Thymus (tissue), 11 donors: ENCODE measurements around the gene AIRE. TPM values are rescaled to one million over a fixed set of nuclear protein-coding genes. Genes with fewer than 3 reads are reported as not detected.

Source experiments
- DNase-seq, 9 donors: peaks; one replicate each; pipeline ENCODE4 v3.0.0-alpha.2; 2013; ENCODE audit warnings: low spot score in 9 of 9, low read depth in 6 of 9, missing footprints in 1 of 9
- H3K27ac ChIP-seq, 2 donors: one replicate each; pipeline ENCODE4 v1.5.1; 2013; ENCODE audit warnings: control low read depth in 1 of 2, low read depth in 1 of 2, low read length in 1 of 2, mild to moderate bottlenecking in 1 of 2, moderate library complexity in 1 of 2
- H3K27me3 ChIP-seq, 2 donors: one replicate each; pipeline ENCODE4 v1.5.1; 2013; ENCODE audit warnings: low read length in 1 of 2; ENCODE audit not compliant: control insufficient read depth in 2 of 2, insufficient read depth in 1 of 2
- H3K36me3 ChIP-seq, 2 donors: one replicate each; pipeline ENCODE4 v1.5.1; 2013; ENCODE audit warnings: low read length in 1 of 2, mild to moderate bottlenecking in 1 of 2, moderate library complexity in 1 of 2; ENCODE audit not compliant: control insufficient read depth in 2 of 2, insufficient read depth in 2 of 2
- H3K4me1 ChIP-seq, 2 donors: one replicate each; pipeline ENCODE4 v1.5.1; 2013; ENCODE audit warnings: low read length in 2 of 2; ENCODE audit not compliant: control insufficient read depth in 2 of 2, insufficient read depth in 2 of 2
- H3K4me3 ChIP-seq, 2 donors: one replicate each; pipeline ENCODE4 v1.5.1; 2013; ENCODE audit warnings: low read length in 2 of 2, control low read depth in 1 of 2, mild to moderate bottlenecking in 1 of 2
- H3K9me3 ChIP-seq, 2 donors: one replicate each; pipeline ENCODE4 v1.5.1; 2013; ENCODE audit warnings: low read length in 1 of 2, mild to moderate bottlenecking in 1 of 2; ENCODE audit not compliant: control insufficient read depth in 2 of 2, insufficient read depth in 1 of 2
- WGBS: extraction: QIAGEN DNeasy Blood & Tissue Kit; methylation state at CpG from one replicate; pipeline ENCODE4 v1.1.7; 2013; 5-methylcytosine and 5-hydroxymethylcytosine counted together
- polyA plus RNA-seq: library from polyadenylated mRNA; stranded (reverse); fragments of 200-250 nt; gene quantifications from one replicate; pipeline ENCODE4 v1.2.3, GENCODE V29; 2013
- total RNA-seq: library from RNA; stranded (reverse); fragments of 120-200 nt; gene quantifications from one replicate; pipeline ENCODE4 v1.2.4, GENCODE V29; 2013
- donor health status: healthy.

The AIRE gene
- total and polyA plus RNA-seq, 2 donors, result 11.9 to 52.2 TPM

DNA sequence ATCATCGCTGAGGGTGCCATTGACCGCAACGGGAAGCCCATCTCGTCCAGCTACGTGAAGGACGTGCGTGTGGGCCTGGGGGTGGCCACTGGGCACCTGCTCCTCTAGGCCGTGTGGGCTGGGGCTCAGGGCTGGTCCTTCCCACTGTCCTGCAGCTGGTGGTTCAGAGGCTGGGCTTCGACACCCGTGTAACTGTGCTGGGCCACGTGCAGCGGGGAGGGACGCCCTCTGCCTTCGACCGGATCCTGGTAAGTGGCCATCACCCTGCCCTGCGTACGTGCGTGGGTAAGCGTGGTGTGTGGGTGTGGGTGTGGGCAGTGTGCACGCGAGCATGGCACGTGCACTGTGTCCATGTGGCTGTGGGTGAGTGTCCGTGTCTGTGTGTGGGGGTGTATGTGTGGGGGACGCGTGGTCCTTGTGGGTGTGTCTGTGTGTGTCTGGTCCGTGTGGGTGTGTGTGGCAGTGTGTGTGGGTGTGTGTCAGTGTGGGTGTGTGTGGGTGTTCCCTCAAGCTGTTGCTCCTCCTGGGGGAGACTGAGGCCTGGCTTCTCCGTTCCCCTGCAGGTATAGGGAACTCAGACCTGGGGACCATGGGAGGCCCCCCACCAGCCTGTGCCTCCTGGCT lies 30.7 kb downstream of the AIRE start:
- Histone ChIP-seq H3K36me3 (peaks cover 20 to 86% of the 10 kb centered on the region in 2 donors), H3K27me3 (no peaks in the 10 kb centered on the region), H3K9me3 (no peaks in the 10 kb centered on the region), H3K4me1 (no peaks in the 10 kb centered on the region), H3K27ac (no peak overlapping the region), H3K4me3 (no peak overlapping the region)
- WGBS, result 98% methylated on average over 27 of the region's 27 CpGs
- no peak for DNase-seq

DNA sequence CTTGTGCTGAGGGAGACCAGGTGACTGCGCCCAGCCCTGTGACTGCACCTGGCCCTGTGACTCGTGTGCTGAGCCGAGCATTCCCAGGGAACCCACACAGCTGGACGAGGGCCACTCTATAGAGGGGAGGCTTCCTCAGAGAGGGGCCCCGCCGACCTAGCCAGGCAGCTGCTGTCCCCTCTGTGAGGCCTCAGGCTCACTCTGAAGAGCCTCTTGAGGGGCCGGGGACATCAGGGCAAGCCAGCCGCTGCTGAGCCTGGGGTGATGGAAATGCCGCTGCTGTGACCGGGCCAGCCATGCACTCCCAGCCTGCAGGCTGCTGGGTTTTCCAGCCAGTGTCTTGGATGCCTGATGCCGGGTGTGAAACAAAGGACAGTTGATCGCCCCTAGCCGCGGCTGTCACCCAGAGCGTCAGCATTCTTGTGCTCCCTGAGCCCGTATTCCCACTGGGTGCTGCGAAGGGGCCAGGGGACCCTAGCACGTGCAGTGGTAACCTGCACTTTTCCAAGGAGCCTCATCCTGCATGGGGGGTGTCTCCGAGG lies 31.6 kb downstream of the AIRE start:
- WGBS, result 98% methylated on average over 19 of the region's 19 CpGs
- Histone ChIP-seq H3K27me3 (no peaks in the 10 kb centered on the region), H3K4me3 (no peak overlapping the region), H3K27ac (no peak overlapping the region), H3K9me3 (no peaks in the 10 kb centered on the region), H3K4me1 (no peaks in the 10 kb centered on the region), H3K36me3 (peaks cover 19 to 89% of the 10 kb centered on the region in 2 donors)
- DNase-seq, result no peak

DNA sequence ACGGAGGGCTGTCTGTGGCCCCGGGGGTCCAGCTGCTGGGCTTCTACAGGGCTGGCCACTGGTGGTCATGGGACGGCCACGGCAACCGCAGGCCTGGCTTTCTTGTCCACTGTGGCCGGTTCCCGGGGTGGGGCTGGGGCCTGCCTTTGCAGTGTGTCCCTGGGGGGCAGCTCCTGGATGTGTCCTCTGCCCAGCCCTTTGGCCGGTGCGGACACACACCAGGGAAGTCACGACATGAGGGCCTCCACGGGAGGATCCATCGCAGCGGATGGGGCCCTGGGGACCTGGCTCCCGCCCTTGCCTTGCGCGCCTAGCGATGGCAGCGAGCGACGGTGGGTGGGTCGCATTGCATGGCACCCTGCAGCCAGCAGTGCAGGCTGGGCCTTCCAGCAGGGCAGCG lies 32.2 kb downstream of the AIRE start:
- WGBS, result 97% methylated on average over 22 of the region's 22 CpGs
- DNase-seq, result no peak
- no peak overlapping the region for H3K27ac ChIP-seq
- H3K27me3 ChIP-seq, result no peaks in the 10 kb centered on the region
- peaks cover 18 to 89% of the 10 kb centered on the region in 2 donors for H3K36me3 ChIP-seq
- H3K4me3 ChIP-seq, result no peak overlapping the region
- no peaks in the 10 kb centered on the region for H3K9me3 ChIP-seq
- no peaks in the 10 kb centered on the region for H3K4me1 ChIP-seq

DNA sequence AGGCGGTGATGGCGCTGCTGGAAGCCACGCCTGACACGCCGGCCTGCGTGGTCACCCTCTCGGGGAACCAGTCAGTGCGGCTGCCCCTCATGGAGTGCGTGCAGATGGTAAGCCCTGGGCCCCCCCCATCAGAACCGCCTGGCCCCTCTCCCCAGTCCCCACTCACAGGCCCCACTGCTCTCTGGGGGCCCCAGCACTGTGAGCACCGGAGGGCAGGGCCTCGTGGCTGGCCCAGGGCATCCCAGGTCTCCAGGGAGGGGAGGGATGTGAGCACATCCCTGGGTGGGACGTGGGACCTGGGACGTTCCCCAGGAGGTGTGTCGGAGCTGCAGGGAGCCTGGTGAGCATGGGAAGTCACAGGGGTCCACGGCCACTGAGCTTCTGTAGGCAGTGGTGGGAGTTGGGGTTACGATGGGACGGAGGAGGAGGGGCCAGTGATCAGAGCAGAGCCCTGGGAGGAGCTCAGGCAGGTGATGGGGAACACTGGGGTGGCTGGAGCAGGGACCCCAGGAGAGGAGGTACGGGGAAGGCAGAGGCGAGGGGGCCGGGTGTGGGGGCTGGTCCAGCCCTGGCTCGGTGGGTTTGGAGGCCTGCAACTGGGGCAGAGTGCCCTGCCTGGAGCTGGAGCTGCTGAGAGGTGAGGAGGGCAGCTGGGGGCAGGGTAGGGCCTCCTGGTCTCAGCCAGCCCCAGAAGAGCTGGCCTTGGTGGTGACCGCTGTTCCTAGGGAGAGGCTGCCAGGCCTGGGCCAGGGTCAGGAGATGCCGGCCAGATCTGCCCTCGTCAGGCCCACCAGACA lies 33.0 kb downstream of the AIRE start:
- no peaks in the 10 kb centered on the region for H3K27me3 ChIP-seq
- no peak overlapping the region for H3K27ac ChIP-seq
- 97% methylated on average over 25 of the region's 25 CpGs for WGBS
- H3K36me3 ChIP-seq, result peaks cover 16 to 89% of the 10 kb centered on the region in 2 donors
- DNase-seq, result no peak
- H3K4me3 ChIP-seq, result no peak overlapping the region
- no peaks in the 10 kb centered on the region for H3K4me1 ChIP-seq
- no peaks in the 10 kb centered on the region for H3K9me3 ChIP-seq

DNA sequence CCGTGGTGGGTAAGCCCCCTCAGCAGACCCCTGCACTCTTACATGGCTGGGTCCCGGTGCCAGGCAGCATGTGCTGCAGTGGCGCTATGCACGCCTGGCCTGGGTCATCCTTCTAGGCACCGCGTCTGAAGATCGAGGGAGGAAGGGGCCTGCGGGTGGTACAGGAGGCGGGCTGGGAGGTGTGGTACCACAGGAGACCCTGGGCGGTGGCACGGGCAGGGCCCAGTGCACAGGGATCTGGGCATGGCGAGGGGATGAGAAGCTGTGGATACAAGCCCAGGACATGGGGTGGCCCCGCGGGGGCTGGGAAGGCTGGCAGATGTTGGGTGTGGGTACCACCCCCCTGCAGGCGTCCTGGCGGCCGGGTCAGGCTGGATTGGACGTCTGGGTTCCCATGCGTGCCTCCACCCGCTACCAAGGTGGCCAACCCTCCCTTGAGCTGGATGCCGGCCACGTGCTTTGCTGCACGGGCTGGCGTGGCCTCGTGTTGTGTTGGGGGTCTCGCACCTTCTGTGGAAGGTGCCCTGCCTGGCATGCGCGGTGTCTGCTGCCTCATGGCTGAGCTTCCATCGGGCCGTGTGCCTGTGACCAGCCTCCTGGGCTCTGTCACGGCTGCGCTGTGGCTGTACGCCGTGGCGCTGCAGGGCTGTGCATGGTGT lies 33.9 kb downstream of the AIRE start:
- Histone ChIP-seq H3K9me3 (no peaks in the 10 kb centered on the region), H3K4me1 (no peaks in the 10 kb centered on the region), H3K36me3 (peaks cover 16 to 89% of the 10 kb centered on the region in 2 donors), H3K27ac (no peak overlapping the region), H3K27me3 (no peaks in the 10 kb centered on the region), H3K4me3 (no peak overlapping the region)
- DNase-seq, result no peak
- WGBS, result 98% methylated on average over 35 of the region's 35 CpGs

DNA sequence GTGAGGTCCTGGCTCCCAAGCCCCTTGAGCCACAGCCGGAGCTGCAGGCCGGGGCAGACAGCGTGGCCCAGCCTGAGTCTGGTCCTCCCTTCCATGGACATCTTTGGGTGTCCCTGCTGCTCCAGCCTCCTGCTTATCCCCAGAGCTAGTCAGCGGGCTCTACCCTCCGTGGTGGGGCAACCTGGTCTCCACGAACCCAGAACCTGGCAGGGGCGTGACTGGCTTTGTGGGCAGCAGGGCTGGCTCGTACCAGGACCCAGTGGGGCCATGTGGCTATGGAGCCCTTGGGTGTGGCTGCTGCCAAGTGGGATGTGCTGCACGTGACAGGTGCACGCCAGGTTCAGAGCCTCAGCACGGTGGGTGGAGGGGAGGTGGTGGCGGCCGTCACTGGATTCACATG lies 35.2 kb downstream of the AIRE start:
- Histone ChIP-seq H3K9me3 (no peaks in the 10 kb centered on the region), H3K27ac (no peak overlapping the region), H3K36me3 (peaks cover 21 to 90% of the 10 kb centered on the region in 2 donors), H3K4me3 (no peak overlapping the region), H3K27me3 (no peaks in the 10 kb centered on the region), H3K4me1 (no peaks in the 10 kb centered on the region)
- 97% methylated on average over 13 of the region's 13 CpGs for WGBS
- DNase-seq, result no peak

DNA sequence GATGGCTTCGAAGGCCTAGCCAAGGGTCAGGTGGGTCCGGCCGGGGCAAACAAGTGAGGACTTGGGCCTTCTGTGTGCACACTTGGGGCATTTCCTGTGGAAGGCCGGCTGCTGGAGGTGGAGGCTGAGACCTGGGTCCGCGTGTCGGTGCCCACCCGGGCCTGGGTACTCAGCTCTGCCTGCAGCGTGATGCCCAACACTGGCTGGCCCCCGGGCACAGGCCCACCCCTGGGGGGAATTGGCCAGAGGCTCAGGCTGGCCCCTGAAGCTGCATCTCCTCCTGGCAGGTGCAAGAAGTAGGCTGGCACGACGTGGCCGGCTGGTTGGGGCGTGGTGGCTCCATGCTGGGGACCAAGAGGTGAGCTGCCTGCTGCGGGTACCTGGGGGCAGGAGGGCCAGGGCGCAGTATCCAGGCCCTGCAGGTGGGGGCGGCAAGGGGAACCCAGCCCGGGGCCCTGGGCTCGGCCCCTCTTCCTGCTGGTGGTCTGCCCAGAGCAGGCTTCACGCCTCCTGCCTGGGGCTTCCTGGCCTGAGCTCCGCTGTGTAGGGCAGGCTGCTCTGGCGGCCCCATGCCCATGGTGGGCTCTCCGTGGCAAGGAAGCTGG lies 36.3 kb downstream of the AIRE start:
- no peak for DNase-seq
- H3K27me3 ChIP-seq, result no peaks in the 10 kb centered on the region
- H3K9me3 ChIP-seq, result no peaks in the 10 kb centered on the region
- H3K36me3 ChIP-seq, result peaks cover 25 to 92% of the 10 kb centered on the region in 2 donors
- WGBS, result 98% methylated on average over 23 of the region's 23 CpGs
- no peak overlapping the region for H3K4me3 ChIP-seq
- no peaks in the 10 kb centered on the region for H3K4me1 ChIP-seq
- no peak overlapping the region for H3K27ac ChIP-seq

DNA sequence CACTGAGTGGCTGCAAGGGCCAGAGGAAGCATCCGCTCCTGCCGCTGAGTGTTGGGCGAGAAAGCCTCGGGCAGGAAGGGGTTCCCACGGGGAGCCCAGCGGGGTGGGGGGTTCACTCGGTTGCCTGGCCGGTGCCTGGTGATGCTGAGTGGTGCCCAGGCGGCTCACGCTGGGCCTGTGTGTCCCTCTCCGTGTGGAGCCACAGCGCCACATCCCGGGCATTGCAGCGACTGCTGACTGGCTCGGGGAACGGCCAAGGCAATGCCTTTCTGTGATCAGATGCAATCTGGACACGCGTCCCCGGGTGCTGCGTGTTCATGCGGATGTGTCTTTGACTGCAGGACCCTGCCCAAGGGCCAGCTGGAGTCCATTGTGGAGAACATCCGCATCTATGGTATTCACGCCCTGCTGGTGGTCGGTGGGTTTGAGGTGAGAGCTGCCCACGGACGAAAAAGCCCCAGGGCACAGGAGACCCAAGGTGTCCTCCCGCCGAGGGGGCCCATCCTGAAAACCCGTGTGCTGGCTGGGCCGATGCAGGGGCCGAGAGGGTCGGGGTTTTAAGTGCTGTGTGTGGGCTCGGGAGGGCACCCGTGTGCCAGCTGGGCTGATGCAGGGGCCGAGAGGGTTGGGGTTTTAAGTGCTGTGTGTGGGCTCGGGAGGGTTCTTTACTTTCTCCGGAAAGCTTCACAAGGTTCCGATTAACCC lies 37.1 kb downstream of the AIRE start:
- no peaks in the 10 kb centered on the region for H3K9me3 ChIP-seq
- H3K36me3 ChIP-seq, result peaks cover 33 to 88% of the 10 kb centered on the region in 2 donors
- no peak for DNase-seq
- no peaks in the 10 kb centered on the region for H3K27me3 ChIP-seq
- no peak overlapping the region for H3K27ac ChIP-seq
- no peaks in the 10 kb centered on the region for H3K4me1 ChIP-seq
- no peak overlapping the region for H3K4me3 ChIP-seq
- WGBS, result 97% methylated on average over 38 of the region's 38 CpGs
